Stimulated activated CD4-positive, alpha-beta T cell treated with anti-CD3 and anti-CD28 coated beads, Interleukin-1b, Interleukin-23, amount 100 ng/mL, for 1 hour (primary cell): ENCODE results near the gene MYLK.

ENCODE experiments used
- DNase-seq, 2 donors: peaks; one replicate each; pipeline ENCODE4 v3.0.0-alpha.2; 2020; ENCODE audit warnings: low read depth in 2 of 2

MYLK gene

DNA sequence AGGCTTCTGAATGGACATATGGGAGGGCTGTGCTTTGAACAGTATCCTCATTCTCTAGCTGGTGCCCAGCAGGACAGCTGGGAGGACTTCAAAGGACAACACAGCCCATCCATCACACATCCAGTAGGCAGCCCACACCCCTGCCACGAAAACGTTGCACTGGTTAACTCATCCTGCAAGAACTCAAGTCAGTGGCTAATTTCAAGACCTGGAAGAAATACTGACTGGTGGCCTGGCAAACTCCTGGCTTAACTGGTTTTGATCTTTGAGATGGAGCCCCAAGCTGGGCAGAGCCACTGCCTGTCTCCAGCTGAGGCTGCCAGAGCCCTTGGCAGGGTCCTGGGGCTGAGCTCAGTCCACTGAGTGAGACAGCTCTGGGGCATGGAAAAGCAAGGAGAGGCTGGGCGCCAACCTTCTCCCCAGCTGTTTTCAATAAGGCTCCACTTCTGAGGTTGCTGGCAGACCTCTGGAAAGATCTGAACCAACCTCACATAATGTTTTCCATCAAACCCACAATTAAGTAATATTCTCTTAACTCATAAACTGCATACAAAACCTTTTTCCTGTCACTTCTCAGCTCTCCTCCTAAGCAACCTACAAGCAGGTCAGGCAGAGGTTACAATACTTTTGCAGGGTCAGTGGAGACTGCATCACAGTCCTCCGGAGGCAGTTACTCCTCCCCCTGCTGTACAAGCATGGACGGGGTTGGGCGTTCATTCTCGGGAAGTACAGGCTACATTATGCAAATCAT, 110.3 kb downstream of the MYLK start:
- DNase-seq: no peak

DNA sequence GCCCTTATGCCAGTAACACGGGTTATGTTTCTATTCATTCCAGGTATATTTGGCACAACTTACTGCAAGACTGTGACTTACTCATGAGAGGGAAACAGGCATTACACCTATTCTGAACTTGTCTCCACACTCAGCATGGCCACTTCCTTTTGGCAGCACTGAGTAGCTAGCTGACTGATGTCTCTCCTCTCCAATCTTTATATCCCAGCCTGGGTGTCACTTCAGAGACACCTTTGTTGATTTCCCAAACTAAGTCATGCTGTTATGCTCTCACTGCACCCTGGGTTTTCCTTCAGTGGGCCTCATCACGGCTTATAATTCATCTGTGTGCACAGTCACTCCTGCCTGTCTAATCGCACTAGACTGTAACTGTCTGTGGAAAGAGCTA, 114.8 kb downstream of the MYLK start:
- DNase-seq: no peak

GRCh38 chr3:123768480-123769355, 115.4 kb downstream of the MYLK start:
- no peak for DNase-seq

DNA sequence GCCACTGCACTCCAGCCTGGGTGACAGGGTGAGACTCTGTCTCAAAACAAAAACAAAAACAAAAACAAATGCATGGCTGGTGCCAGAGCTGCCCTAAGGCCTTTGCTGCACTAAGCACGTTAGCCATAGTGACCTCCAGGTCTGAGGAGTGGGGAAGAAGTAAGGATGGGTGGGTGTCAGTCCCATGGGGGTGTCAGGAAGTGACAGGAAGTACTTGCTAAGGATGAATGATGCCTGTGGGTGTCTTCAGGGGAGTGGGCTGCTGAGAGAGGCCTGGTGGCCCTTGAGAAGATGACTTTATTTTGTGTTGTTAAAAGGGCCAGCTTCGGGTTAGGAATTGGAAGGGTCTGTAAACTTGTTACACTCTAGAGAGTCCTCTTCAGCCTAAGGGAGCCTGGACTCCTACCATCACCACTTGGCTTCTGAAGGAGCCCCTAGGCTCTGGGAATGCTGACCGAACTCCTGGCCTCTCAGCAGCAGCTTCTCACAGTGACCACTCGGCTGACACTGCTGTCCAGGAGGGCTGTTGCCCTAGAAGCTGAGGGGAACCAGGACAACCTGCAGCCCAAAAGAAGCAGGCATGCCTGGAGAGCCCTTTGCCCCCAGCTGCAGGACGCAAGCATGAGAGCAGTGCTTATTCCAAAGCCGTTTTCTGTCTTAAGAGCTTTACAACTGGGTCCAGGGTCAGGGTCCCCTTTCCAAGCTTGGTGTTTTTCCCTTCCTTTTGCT, 116.4 kb downstream of the MYLK start:
- no peak for DNase-seq

DNA sequence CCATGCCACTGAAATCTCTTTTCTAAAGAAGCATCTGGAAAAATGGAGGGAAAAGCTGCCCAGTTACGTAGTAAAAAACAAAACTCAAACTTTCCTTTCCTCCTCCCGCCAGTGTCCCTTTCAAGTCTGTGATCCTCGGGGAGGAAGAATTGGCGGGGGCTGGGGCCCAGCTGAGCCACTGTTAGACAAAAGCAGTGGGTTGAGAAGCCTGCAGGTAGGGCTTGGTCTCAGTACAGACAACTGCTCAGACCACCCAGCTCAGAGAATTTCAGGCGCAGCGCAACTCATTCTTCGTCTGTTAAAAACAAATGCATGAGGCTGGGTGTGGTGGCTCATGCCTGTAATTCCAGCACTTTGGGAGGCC, 117.1 kb downstream of the MYLK start:
- DNase-seq: no peak

DNA sequence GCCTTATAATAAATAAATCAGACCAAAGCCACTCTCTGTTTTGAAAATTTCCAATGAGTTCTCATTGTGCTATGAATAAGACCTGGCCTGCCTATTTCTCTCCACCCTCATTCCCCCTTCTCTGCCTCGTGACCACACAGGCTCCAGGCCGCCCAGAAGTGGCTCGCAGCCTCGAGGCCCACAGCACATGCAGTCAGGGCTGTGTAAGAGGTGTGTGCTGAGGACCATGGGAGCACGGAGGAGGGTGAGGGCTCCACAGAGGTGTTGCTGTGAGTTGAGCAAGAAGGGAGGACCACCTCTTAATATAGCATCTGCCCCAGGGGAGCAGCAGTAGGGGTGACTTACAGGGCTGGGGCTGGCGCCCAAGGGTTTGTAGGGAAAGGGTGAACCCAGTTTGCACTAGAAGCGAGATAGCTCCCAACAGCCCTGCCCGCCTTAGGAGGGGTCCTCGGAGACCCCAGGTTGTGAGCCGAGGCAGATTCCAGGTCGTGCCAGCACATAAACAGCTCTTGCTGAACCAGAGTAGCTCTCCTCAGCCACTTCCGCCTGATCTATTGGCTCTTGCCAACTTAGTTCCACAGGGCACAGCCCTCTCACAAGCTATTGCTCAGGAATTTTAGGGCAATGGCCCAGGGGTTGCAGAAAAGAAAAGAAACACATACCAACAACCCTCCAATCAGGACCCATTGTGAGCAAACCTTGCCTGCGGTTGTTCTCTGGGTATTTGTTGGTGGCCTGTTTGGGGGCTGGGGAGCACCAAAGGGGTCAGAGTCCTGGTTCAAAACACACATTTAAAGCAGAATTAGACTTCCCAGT, 117.7 kb downstream of the MYLK start:
- DNase-seq: no peak

DNA sequence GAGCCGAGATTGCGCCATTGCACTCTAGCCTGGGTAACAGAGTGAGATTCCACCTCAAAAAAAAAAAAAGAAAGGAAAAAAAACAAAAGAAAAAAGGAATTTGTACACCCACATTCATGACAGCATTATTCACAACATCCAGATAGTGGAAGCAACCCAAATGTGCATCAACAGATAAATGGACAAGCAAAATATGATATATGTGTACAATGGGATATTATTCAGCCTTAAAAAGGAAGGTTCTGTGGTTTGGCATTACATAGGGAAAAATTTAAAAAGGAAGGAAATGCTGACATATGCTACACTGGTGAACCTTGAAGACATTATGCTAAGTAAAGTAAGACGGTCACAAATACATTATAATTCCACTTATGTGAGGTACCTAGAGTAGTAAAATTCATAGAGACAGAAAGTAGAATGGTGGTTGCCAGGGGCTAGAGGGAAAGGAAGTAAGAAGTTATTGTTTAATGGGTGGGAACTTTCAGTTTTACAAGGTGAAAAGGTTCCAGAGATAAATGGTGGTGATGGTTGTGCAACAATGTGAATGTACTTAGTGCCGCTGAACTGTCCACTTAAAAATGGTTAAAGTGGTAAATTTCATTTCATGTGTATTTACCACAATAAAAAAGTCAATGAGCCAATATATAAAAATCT, 118.5 kb downstream of the MYLK start:
- no peak for DNase-seq

GRCh38 chr3:123764647-123765046, 119.5 kb downstream of the MYLK start:
- no peak for DNase-seq

GRCh38 chr3:123762805-123763204, 121.3 kb downstream of the MYLK start:
- DNase-seq: no peak

GRCh38 chr3:123760817-123761216, 123.3 kb downstream of the MYLK start:
- DNase-seq: no peak

DNA sequence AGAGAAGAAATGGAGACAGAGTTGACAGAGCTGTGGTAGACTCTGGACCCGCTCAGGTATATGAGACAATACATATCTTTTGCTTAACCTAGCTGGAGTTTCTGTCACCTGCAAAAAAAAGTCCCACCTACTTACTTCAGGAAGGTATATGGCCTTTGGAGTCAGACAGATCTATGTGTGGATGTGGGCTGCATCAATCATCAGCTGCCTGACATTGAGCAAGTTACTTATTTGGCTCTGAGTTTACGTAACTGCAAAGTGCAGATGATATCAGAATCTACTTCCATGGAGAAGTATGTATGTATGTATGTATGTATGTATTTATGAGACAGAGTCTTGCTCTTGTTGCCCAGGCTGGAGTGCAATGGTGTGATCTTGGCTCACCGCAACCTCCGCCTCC, 124.3 kb downstream of the MYLK start:
- DNase-seq: no peak

GRCh38 chr3:123759311-123759710, 124.8 kb downstream of the MYLK start:
- DNase-seq: no peak

DNA sequence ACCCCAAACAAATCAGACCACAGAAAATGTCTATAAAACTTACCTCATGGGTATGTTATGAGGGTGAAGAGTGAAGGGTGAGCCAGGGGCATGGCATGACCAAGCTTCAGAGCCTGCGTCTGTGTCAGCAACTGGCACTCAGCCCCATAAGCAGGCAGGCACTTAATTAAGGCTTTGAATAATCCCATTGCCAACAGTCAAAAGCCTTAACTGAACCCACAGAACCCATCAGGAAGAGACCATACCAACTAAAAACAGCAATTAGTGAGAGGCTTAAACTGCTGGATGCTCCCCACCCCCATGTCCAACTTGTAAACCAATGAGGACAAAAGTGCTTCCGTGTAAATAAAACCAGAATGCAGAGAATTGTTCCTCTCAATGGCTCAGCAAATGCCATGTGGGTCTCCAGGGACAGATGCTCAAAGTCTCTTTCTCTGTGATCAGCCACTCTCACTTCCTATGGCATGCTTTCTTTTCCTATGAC, 126.0 kb downstream of the MYLK start:
- no peak for DNase-seq

DNA sequence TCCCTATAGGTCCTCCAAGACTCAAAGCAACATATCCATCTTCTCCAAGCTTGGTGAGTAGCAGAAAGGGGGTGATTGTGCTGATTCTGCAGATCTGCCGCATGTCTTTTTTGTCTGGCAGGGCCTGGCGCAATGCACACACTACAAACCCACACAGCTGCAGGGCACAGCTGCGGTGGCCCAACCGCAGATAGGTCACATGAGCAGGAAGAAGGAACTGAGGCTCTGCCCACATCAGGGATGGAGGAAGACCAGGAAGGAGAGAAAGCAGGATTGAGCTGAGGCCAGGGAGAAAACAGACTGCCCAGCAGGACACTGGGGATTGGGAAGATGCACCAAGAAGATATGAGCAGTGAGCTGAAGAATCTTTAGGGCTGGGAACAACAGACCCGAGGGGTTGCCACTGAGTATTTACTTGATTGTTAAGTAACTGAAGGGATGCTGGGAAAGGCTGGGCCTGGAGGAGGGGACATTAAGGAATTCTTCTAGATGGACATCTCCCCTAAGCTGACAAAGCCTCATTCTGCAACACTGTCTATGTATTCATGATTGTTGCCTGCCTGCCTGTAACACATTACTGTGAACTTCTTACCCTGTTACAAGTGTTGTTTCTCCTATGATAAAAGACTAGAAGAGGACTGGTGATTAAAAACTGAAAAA, 126.7 kb downstream of the MYLK start:
- no peak for DNase-seq

GRCh38 chr3:123755501-123755900, 128.6 kb downstream of the MYLK start:
- no peak for DNase-seq

- no peak for DNase-seq
These were observed 129.0 kb downstream of the MYLK start for GRCh38 chr3:123755085-123755484.

DNA sequence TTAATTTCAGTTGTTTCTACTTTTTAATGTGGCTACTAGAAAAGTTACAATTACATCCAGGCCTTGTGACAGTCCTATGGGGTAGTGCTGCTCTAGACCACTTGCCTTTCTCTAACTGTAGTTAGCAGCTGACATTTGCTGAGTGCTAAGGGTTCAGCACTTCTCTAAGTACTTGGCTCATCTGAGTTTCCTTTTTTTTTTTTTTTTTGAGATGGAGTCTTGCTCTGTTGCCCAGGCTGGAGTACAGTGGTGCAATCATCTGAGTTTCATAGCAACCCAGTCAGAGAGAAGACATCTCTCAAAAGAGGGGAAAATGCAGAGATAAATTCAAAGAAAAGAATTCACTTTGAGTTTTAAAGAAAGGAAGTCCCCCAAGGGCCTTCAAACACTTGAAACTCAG, 130.8 kb downstream of the MYLK start:
- no peak for DNase-seq

DNA sequence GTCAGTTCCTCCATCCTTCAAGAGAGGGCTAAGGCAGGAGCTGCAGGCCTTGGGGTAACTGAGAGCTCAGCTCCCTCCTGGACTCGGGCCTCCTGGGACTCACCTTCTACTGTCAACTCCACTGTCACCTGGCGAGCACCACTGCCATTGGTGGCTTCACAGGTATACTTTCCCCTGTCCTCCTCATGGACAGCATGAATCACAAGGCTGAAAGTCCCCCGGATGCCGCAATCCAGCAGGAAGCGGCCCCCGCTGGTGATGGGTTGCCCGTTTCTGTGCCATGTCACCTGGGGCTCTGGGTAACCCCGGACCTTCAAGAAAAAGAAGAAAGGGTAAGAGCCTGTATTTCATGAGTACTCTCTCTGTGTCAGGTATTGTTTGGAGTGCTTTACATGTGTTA, 131.9 kb downstream of the MYLK start:
- no peak for DNase-seq

DNA sequence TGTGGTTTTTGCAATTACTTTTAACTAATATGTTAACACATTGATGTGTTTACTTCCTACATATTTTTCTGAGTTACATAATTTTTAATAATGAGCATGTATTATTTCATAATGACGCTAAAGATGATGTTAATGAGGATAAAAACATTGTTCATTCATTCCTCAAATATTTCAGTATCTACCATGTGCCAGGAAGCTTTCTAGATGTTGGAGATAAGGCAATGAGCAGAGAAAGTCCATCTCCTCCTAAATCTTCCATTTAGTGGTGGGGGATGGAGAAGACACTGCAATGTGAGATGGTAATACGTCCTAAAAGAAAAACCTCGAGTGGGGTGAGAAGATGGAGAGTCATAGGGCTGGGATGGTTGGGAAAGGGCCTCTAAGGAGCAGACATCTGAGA, 132.7 kb downstream of the MYLK start:
- DNase-seq: no peak

- no peak for DNase-seq
These were observed 133.3 kb downstream of the MYLK start for GRCh38 chr3:123750659-123751420.
